ENCODE results near the gene ABHD8.
A peak's percentile ranks its signal among the peaks of the same experiment; 100 is the strongest.

ABHD8 gene, protein sequence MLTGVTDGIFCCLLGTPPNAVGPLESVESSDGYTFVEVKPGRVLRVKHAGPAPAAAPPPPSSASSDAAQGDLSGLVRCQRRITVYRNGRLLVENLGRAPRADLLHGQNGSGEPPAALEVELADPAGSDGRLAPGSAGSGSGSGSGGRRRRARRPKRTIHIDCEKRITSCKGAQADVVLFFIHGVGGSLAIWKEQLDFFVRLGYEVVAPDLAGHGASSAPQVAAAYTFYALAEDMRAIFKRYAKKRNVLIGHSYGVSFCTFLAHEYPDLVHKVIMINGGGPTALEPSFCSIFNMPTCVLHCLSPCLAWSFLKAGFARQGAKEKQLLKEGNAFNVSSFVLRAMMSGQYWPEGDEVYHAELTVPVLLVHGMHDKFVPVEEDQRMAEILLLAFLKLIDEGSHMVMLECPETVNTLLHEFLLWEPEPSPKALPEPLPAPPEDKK

DNA sequence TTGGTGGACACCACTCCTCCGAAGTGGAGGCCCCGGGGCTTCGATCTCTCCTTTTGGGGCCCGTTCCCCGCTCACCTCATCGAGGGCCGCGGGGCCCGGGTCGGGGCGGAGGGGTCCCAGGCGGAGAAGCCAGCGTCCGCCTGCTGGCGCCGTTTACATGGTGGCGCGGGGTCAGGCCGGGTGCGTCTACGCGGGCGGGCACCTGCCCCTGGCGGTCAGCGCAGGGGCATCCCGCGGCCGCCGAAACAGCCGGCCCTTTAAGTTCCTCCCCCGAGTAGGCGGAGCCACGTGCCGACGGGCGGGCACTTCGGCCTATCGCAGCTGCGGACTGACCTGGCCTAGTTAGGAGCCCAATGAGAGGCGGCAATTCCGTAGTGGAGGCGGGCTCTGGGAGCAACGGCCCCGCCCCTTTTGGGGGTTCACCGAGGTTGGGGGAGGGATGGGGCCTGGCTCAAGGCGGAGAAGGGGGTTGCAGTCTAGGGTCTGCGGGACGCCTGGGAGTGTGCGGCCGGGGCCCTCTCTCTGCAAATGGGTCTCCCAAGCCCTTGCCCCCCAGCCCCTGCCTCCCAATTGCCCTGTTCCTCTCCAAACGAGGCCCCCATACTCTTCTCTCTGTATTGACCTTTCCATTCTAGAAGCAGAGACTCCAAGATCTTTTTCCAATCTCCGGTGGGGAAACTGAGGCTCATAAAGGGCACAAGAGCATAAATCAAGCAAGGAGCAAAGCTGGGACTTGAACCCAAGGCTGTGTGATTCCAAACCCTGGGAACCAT is at the start of gene ABHD8:
ABHD8 (minus strand) TSS at position 259 of the 773 bp plus-strand sequence. CDS start 1,809 bp downstream, outside the sequence.
- DNase-seq (ENCODE audit: low spot score): peak; percentile 96

DNA sequence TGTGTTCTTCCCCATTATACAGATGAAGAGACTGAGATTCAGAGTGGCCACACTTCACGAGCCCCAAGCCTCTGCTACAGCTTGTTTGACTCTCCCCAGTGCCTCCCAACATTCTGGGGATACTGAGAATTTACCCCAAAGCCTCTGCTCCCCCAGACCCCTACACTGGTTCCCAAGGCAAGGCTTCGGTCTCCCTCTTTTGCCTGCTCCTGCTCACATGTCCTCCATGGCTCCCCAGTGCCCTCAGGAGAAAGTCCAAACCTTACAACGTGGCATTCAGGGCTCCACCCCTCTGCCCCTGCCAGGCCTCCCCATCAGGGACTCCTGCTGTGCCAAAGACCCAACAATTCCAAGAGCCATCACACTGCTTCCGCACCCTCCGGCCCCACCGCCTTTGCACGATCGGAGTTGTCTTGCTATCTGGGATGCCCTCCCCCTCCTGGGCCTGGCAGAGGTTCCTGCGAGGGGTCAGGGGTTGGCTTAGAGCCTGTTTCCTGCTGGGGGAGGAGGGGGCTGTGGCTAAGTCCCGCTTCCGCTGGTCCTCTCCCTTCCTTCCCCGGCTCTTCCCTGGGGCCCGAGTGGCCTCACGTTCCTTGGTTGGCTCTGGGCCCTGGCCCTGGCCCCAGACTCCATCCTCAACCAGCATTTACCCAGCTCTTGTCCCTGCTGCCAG is 49.5 kb upstream of the ABHD8 start:
- no peak for DNase-seq (ENCODE audit: low spot score)

DNA sequence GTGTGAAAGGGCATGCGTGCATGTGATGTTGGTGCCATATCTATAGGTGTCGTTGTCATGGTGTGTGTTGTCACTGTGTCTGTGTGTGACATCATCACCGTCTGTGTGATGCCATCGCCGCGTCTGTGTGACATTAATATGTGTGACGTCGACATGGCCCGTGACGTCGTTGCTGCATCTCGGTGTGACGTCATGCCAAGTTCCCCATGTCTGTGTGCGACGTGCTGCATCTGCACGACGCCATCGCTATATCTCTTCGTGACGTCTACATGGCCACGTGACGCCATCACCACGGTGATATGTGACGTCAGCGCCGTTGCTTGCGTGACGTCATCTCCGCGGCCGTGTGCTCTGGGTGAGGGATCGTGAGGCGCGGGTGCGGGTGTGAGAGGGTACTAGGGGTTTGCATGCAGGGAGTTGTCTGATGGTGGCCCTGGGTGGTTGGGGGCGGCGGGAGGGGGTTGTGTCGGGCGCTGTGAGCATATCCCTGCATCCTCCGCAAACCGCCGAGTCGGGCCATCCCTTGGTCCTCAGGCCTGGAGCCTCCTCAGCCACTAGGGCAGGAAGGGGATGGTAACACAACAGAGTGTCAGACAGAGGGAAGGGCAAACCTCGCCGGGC is 48.7 kb upstream of the ABHD8 start:
- no peak for DNase-seq (ENCODE audit: low spot score)

DNA sequence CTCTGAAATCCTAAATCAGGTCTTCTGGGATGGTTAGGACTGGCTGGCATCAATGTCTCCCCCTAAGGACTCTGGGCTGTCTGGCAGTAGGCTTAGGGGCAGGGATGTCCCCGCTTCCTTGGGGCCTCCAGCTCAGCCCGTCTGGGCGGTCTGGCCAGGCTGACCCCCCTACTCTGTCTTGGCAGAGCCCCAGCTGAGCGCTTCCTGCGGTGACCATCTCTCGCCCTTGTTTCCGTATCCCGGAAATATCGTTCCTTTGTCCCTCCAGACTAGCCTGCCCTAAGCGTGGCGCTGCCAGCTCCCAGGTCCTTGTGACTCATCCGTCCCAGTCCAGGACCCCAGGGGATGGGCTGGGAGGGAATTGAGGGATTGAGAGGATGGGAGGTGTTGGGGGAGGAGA is 45.5 kb upstream of the ABHD8 start:
- no peak for DNase-seq (ENCODE audit: low spot score)

DNA sequence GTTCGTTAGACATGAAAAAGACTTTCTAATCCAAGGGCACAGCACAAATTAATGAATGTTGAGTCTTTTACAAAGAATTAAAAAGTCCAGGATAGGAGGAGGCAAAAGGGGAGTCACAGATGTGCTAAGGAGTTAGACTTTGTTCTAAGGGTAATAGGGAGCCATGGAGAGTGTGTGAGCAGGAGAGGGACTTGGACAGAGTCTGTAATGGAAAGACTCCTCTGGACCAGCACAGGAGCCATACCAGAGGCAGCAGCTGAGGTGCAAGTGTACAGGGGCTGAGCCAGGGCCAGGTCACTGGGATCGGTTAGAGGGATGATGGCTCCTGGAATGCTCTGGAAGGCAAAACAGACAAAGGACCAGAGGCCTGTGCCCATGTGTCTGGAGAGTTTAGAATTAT is 44.7 kb upstream of the ABHD8 start:
- DNase-seq (ENCODE audit: low spot score): no peak

DNA sequence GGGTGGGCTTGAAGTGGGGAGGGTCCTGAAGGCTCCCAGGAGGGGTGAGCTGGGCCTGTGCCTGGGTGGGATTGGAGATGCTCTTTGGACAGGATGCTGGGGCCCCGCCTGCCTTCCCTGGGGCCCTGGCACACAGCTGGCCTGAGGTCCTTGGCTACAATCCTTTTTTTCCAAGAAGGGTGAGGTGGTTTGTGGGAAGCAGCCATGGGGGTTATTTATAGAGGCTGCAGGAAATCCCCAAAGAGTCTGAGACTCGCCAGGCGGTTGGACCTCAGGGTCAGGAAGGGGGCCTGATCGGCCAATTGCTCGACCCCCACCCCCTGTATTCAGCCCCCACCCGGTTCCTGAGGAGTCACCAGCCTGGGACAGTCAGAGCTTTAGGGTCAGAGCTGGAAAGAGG is 44.1 kb upstream of the ABHD8 start:
- DNase-seq (ENCODE audit: low spot score): no peak

DNA sequence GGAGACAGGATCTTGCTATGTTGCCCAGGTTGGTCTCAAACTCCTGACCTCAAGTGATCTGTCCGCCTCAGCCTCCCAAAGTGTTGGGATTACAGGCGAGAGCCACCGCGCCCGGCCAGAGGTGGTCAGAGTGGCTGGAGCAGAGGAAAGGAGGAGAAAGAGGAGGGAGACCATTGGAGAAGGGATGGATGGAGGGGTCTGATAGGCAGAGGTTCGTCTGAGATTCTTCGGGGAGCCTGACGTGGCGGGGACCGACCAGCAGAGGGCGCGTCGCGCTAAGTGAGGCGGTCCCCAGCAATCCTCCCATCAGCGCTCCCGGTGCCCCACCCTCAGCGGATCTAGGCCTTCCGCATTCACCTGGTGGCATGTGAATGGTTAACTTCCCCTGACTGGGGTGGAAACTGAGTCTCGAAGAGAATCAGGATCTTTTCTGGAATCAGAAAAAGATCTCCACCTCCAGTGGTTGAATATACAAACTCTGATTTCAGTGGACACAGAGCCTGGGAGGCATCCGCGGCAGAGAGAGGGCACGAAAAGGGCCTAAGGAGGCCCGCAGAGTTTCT is 43.0 kb upstream of the ABHD8 start:
- DNase-seq (ENCODE audit: low spot score): peak; percentile 90

DNA sequence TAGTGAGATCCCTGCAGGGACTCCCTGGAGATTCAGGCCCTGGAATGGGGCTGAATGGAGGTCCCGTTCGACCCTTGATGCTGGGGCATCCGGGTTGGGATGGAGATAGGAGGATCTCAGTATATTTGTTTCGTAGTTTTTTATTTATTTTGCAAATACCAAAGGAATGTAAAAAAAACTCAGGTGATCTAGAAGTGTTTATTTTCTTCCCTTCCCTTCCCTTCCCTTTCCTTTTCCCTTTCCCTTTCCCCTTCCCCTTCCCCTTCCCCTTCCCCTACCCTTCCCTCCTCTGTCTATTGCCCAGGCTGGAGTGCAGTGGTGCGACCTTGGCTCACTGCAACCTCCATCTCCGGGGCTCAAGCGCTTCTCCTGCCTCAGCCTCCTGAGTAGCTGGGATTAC is 38.6 kb upstream of the ABHD8 start:
- DNase-seq (ENCODE audit: low spot score): no peak

DNA sequence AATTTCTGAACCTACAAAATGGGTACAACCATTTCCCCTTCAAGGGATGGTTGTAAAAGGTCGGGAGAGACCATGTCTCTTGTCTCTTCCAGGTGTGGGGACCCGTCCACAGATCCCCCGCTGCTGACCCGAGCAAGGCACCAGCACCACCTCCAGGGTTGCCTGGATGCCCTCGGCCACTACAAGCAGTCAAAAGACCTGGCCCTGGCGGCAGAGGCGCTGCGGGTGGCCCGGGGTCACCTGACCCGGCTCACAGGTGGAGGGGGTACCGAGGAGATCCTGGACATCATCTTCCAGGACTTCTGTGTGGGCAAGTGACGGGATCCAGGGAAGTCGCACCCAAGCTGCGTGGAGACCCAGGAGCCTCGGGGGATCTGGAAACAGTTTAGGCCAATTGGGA is 38.2 kb upstream of the ABHD8 start:
- DNase-seq (ENCODE audit: low spot score): no peak

DNA sequence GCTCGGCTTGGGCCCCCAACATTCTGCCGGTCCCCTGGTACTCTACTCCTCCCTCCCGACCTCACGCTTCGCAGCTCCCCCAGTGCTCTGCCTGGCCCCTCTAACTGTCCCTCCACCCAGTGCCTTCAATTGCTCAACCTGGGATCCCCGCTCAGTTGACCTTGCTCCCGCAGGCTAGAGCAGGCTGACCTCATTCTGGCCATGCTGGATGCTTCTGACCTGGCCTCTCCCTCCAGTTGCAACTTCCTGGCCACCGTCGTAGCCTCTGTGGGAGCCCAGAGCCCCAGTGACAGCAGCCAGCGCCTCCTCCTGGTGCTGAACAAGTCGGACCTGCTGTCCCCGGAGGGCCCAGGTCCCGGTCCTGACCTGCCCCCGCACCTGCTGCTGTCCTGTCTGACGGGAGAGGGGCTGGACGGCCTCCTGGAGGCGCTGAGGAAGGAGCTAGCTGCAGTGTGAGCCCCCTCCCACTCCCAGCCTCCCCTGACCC is 37.7 kb upstream of the ABHD8 start:
- no peak for DNase-seq (ENCODE audit: low spot score)

DNA sequence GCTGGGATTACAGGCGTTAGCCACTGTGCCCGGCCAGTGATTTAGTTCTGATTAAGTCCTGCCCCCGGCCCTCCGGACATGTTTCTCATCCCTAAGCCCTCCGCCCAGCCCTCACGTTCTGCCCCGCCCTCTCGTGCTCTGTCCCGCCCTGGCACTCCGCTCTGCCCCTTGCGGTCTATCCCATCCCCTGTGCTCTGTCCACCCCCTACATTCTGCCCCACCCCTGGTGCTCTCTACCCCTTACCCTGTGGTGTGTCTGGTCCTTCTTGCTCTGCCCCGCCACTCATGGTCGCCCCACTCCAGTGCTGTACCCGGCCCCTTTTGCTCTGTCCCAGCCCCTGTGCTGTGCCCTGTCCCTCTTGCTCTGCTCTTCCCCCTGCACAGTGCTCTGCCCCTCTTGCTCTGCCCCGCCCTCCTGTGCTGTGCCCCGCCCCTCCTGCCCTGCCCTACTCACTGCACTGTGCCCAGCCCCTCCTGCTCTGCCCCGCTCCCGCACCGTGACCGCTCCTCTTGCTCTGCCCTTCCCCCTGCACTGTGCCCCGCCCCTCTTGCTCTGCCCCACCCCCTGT is 37.2 kb upstream of the ABHD8 start:
- DNase-seq (ENCODE audit: low spot score): no peak

DNA sequence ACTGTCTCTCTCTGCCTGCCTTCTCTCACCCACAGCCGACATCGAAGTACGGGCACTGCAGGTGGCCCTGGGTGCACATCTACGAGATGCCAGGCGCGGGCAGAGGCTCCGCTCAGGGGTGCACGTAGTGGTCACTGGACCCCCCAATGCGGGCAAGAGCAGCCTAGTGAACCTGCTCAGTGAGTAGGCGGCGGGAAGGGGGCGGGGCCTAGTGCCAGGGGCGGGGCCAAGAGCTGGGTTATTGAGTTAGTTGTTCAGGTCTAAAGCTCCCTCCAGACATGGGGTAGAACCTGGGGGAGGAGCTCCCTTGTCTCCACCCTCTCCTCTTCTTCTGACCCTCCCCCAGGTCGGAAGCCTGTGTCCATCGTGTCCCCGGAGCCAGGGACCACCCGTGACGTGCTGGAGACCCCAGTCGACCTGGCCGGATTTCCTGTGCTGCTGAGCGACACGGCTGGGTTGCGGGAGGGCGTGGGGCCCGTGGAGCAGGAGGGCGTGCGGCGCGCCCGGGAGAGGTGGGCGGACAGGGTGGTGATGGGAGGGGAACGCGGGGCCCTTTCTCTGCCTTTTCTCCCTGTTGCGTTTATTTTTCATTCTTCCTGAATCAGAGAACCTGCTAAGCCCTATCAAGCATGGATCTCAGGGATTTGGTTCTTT is 36.0 kb upstream of the ABHD8 start:
- DNase-seq (ENCODE audit: low spot score): no peak

DNA sequence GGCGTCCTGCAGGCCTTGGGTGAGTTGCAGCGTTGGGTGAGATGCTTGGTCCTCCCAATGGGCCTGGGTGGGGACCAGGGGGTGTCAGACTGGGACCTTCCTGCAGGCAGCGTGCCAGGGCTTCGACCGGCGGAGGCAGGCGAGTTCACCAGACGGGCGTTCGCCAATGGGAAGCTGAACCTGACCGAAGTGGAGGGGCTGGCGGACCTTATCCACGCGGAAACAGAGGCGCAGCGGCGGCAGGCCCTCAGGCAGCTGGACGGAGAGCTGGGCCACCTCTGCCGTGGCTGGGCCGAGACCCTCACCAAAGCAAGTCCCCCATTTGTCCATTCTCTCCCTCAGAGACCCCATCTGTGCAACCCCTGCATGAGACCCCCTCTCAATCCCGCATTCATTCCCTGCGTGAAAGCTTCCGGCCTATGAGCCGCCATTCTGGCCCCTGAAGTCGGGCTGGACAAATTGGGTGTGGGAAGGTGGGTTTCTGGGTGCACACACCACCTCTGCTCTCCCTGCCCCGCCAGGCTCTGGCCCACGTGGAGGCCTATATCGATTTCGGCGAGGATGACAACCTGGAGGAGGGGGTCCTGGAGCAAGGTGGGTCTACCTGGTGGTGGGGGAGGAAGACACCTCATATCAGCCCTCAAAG is 35.3 kb upstream of the ABHD8 start:
- no peak for DNase-seq (ENCODE audit: low spot score)

DNA sequence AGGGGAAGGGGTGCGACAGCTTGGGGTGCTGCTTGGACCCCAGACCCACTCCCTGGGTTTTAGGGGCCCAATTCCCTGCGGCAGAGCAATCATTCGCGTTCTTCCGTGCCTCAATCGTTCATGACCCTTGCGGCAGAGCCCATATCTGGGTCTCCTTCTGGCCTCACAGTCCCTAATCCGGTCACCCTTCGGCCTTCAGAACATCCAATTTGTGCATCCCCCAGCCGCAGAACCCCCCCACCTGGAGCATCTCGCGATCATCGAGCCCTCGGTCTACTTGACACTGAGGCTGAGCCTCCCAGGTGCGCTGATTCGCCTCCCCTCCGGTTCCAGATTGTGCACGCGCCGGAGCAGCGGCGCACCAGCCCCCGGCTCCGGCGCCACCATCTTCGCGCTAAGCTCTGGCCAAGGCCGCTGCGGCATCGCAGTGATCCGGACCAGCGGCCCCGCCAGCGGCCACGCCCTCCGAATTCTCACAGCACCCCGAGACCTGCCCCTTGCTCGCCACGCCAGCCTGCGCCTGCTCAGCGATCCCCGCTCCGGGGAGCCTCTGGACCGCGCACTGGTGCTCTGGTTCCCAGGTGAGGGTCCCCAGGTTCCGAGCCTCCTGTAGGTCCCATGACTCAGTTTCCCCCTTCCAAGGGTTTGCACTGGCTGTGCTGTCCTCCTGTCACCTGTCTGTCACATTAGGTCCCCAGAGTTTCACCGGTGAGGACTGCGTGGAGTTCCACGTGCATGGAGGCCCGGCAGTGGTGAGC is 34.6 kb upstream of the ABHD8 start:
- DNase-seq (ENCODE audit: low spot score): peak; percentile 75

DNA sequence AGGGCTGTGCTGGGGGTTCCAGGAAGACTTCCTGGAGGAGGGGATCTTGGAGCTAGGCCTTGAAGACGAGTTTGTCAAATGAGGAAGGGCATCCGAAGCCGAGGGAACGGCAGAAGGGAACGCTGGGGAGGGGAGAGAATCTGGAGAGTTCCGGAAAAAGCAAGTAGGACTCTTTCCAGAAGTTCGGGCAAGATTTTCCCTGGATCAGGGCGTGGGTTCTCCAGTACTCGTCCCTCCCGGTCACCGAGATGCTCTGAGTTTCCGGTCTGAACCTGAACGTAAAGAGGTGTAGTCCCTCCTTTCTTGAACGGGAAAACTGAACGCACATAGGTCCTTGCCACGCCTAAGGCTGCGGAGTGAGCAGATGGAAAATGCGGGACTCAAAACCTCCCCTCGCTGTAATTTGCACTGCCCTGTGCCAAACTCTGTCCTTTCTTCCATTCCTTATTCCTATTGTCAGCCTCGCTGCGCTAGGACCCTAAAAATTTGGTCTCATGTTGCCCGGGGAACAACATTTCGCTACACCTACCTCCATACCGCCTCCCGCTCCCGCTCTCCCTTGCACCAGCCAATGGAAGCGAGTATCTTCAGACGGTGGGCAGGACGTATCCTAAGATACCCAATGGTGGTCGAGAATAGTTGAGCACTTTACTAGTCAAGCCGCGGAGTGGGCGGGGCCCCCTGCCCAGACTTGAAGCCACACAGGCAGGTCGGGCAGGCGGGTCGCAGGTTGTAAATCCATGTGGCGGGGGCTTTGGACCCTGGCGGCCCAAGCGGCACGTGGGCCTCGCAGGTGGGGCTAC is 33.8 kb upstream of the ABHD8 start, which contains the start of gene GTPBP3:
GTPBP3 (plus strand) TSS at position 682 of the 803 bp plus-strand sequence; CDS start at position 741, 59 bp downstream.
- peak; percentile 94 for DNase-seq (ENCODE audit: low spot score)

DNA sequence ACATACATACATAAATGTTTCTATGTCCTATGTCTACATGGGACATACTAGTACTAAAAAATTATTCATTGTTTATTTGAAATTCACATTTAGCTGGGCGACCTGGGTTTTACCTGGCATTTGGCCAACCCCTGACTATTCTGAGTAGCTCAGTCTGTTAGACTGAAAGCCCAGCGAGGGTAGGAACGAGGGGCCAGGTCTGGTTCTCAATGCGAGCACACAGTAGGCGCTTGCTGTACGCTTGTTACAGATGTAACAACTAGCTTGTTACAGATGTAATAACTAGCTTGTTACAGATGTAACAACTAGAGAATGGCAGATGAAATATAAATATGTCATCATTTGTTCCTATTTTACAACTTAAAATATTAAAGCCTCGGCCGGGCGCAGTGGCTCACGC is 32.4 kb upstream of the ABHD8 start:
- DNase-seq (ENCODE audit: low spot score): no peak

DNA sequence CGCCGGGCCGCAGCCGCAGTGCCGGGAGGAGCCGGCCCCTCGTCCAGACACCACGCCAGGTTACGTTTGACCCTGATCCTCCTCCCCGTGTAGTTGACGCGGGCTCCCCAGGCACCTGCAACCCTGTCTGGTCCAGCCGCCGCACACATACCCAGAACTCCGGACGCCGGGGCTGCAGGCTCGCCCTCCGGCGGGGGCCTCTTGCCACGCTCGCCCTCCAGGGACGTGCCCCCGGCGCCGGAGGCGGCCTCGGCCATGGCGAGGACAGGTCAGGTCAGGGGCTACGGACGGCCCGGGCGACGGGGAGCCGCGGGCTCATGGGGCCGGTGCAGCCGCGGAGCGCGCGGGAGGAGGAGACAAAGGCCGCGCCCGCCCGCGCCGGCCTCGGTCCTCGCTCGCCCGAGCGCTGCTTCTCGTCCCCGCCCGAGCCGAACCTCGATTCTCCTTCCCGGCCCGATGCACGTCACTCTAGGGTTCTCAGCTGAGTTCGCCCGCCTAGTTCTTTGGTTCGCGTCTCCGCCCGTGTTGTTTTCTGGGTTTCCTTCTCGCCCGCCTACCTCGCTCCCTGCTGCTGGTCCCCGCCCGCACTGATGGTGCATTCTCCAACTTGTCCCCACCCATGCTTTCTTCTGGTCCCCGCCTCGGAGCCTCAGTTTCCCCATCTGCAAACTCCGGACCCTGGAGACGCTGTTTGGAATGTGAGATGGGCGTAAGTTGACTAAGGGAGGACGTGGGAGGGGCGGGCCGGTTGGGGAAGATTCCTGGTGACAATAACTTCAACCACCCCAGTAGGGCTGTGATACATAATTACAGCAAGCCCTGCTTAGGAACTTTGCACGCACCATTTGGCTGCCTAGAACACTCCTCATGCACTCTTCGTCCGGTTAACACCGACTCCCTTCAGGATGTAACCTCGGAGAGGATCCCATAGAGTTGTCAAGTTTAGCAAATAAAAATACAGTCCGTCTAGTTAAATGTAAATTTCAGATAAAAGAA is 31.5 kb upstream of the ABHD8 start, which contains the start of gene ANO8:
ANO8 (minus strand) TSS at position 442 of the 996 bp plus-strand sequence; CDS start at position 257, 185 bp downstream.
- peak; percentile 93 for DNase-seq (ENCODE audit: low spot score)

Measured in D341Med (cell line).